Neural progenitor cell (in vitro differentiated cells): Measurements from ENCODE around the gene MYCN. TPM values are rescaled to one million over a fixed set of nuclear protein-coding genes. Genes with fewer than 3 reads are reported as not detected.

Experiments
- DNase-seq: peaks from one replicate; pipeline ENCODE4 v3.0.0-alpha.2; 2016; ENCODE audit warnings: low spot score
- H2AFZ ChIP-seq: fragments of 200-600 bp; sonication (generic); replicated peaks from 2 replicates; pipeline ENCODE4 v1.6.1; 2016; ENCODE audit warnings: antibody characterized with exemption
- H3F3A ChIP-seq: fragments of 200-600 bp; sonication (generic); 2 replicates; pipeline ENCODE4 v1.6.1; 2016; ENCODE audit warnings: antibody characterized with exemption, low read depth
- H3K27ac ChIP-seq: fragments of 200-600 bp; sonication (generic); 2 replicates; pipeline ENCODE4 v1.5.1; 2016; ENCODE audit warnings: mild to moderate bottlenecking
- H3K27me3 ChIP-seq: fragments of 200-600 bp; sonication (generic); 2 replicates; pipeline ENCODE4 v1.6.1; 2016; ENCODE audit warnings: mild to moderate bottlenecking, moderate library complexity
- H3K36me3 ChIP-seq: fragments of 200-600 bp; sonication (generic); 2 replicates; pipeline ENCODE4 v1.5.1; 2016
- H3K4me1 ChIP-seq: fragments of 200-600 bp; sonication (generic); 2 replicates; pipeline ENCODE4 v1.6.1; 2016; ENCODE audit warnings: mixed run types
- H3K4me2 ChIP-seq: fragments of 200-600 bp; sonication (generic); 2 replicates; pipeline ENCODE4 v1.6.1; 2016
- H3K4me3 ChIP-seq: fragments of 200-600 bp; sonication (generic); 2 replicates; pipeline ENCODE4 v1.5.1; 2016
- H3K79me2 ChIP-seq: fragments of 200-600 bp; sonication (generic); 2 replicates; pipeline ENCODE4 v1.6.1; 2016; ENCODE audit warnings: low read depth
- H3K9ac ChIP-seq: fragments of 200-600 bp; sonication (generic); 2 replicates; pipeline ENCODE4 v1.6.1; 2016
- H3K9me3 ChIP-seq: fragments of 200-600 bp; sonication (generic); 2 replicates; pipeline ENCODE4 v1.5.1; 2016; ENCODE audit warnings: low read depth
- H4K20me1 ChIP-seq: fragments of 200-600 bp; sonication (generic); 2 replicates; pipeline ENCODE4 v1.6.1; 2016; ENCODE audit warnings: low read depth
- H3K27ac Mint-ChIP-seq: 3 replicates; pipeline ENCODE4 v1.8.0; 2021; ENCODE audit warnings: mixed read lengths
- H3K27me3 Mint-ChIP-seq: 2 replicates; pipeline ENCODE4 v1.8.0; 2022; ENCODE audit warnings: low read depth, mild to moderate bottlenecking, inconsistent platforms, moderate library complexity, mixed read lengths; ENCODE audit not compliant: insufficient read depth
- H3K36me3 Mint-ChIP-seq: 3 replicates; pipeline ENCODE4 v1.8.0; 2021; ENCODE audit warnings: mixed read lengths
- H3K4me1 Mint-ChIP-seq: 3 replicates; pipeline ENCODE4 v1.8.0; 2021; ENCODE audit warnings: mixed read lengths
- H3K4me3 Mint-ChIP-seq: 3 replicates; pipeline ENCODE4 v1.8.0; 2021; ENCODE audit warnings: mild to moderate bottlenecking, moderate library complexity, mixed read lengths
- H3K9me3 Mint-ChIP-seq: 3 replicates; pipeline ENCODE4 v1.8.0; 2020; ENCODE audit warnings: mixed read lengths
- CTCF ChIP-seq: fragments of 200-600 bp; sonication (generic); IDR thresholded peaks from 2 replicates; pipeline ENCODE4 v1.5.1; 2017; ENCODE audit warnings: antibody characterized with exemption, mild to moderate bottlenecking
- EZH2 ChIP-seq: fragments of 200-600 bp; sonication (generic); IDR thresholded peaks from 2 replicates; pipeline ENCODE4 v1.6.1; 2017; ENCODE audit warnings: antibody characterized with exemption, mild to moderate bottlenecking, moderate library complexity
- EZH2phosphoT487 ChIP-seq: fragments of 200-600 bp; sonication (generic); IDR thresholded peaks from 2 replicates; pipeline ENCODE4 v1.6.1; 2017; ENCODE audit warnings: antibody characterized with exemption
- total RNA-seq: library from RNA; depleted of rRNA; stranded (reverse); fragments of >200 nt; gene quantifications from 2 replicates; pipeline ENCODE4 v1.2.3, GENCODE V29; 2015; ENCODE audit warnings: low replicate concordance

MYCN gene
- total RNA-seq: 24.7 and 26.7 TPM in 2 replicates

- peaks cover 35% of the 10 kb centered on the region for H3F3A ChIP-seq
- peaks cover 17% of the 10 kb centered on the region for H3K36me3 Mint-ChIP-seq
- TF ChIP-seq EZH2phosphoT487 (peak; percentile 42), EZH2 (no peak), CTCF (peak; percentile 87)
- DNase-seq: peak; percentile 95
- peaks cover 36% of the 10 kb centered on the region for H3K4me1 Mint-ChIP-seq
- H2AFZ ChIP-seq: peak within 1 kb of the TSS; percentile 35
- H3K79me2 ChIP-seq: peaks cover 48% of the 10 kb centered on the region
- H3K4me1 ChIP-seq: peaks cover 23% of the 10 kb centered on the region
- H3K9ac ChIP-seq: peak within 1 kb of the TSS; percentile 28
- peak within 1 kb of the TSS; percentile 90 for H3K4me2 ChIP-seq
- peak within 1 kb of the TSS; percentile 81 for H3K27ac Mint-ChIP-seq
- H3K9me3 ChIP-seq: no peaks in the 10 kb centered on the region
- H3K4me3 ChIP-seq: peak within 1 kb of the TSS; percentile 78
- no peaks in the 10 kb centered on the region for H3K27me3 ChIP-seq
- H3K27ac ChIP-seq: peak within 1 kb of the TSS; percentile 51
- H4K20me1 ChIP-seq: peaks cover 22% of the 10 kb centered on the region
- H3K4me3 Mint-ChIP-seq: peak within 1 kb of the TSS; percentile 98
- peaks cover 4% of the 10 kb centered on the region for H3K9me3 Mint-ChIP-seq
- H3K27me3 Mint-ChIP-seq: peaks cover 8% of the 10 kb centered on the region
- no peaks in the 10 kb centered on the region for H3K36me3 ChIP-seq
These were observed at the start of gene MYCN for GRCh38 chr2:15939854-15940660. TSS of gene MYCN (plus strand) at chr2:15940550. CDS start at chr2:15942065, 1,515 bp downstream.

- H3K9ac ChIP-seq: no peak overlapping the region
- no peaks in the 10 kb centered on the region for H3K36me3 ChIP-seq
- peak overlapping the region; percentile 47 for H3K4me2 ChIP-seq
- no peaks in the 10 kb centered on the region for H3K36me3 Mint-ChIP-seq
- H3K9me3 Mint-ChIP-seq: no peaks in the 10 kb centered on the region
- H3F3A ChIP-seq: peaks cover 20% of the 10 kb centered on the region
- no peaks in the 10 kb centered on the region for H3K9me3 ChIP-seq
- DNase-seq: peak; percentile 59
- peak overlapping the region; percentile 44 for H3K27ac Mint-ChIP-seq
- no peak overlapping the region for H3K27ac ChIP-seq
- H3K4me3 Mint-ChIP-seq: peak overlapping the region; percentile 45
- TF ChIP-seq EZH2phosphoT487: no peak
- H4K20me1 ChIP-seq: no peaks in the 10 kb centered on the region
- peaks cover 72% of the 10 kb centered on the region for H3K4me1 ChIP-seq
- H3K27me3 Mint-ChIP-seq: peaks cover 2% of the 10 kb centered on the region
- H2AFZ ChIP-seq: no peak overlapping the region
- H3K4me3 ChIP-seq: no peak overlapping the region
- H3K4me1 Mint-ChIP-seq: peaks cover 74% of the 10 kb centered on the region
- H3K27me3 ChIP-seq: no peaks in the 10 kb centered on the region
- H3K79me2 ChIP-seq: no peaks in the 10 kb centered on the region
These were observed 49.1 kb upstream of the MYCN start for GRCh38 chr2:15890936-15891905.

- no peak for TF ChIP-seq EZH2phosphoT487
- no peak for TF ChIP-seq CTCF
- no peak for TF ChIP-seq EZH2
- Histone ChIP-seq H3K4me3 (no peak overlapping the region), H3K27me3 (no peaks in the 10 kb centered on the region), H2AFZ (no peak overlapping the region), H3K4me2 (peak overlapping the region; percentile 47), H3K4me1 (peaks cover 78% of the 10 kb centered on the region), H3K79me2 (no peaks in the 10 kb centered on the region), H3K27ac (no peak overlapping the region), H3K9me3 (peaks cover under 1% of the 10 kb centered on the region), H3K9ac (no peak overlapping the region), H3F3A (peaks cover 28% of the 10 kb centered on the region), H4K20me1 (no peaks in the 10 kb centered on the region), H3K36me3 (no peaks in the 10 kb centered on the region)
- H3K9me3 Mint-ChIP-seq: peaks cover 8% of the 10 kb centered on the region
- no peak overlapping the region for H3K27ac Mint-ChIP-seq
- H3K4me1 Mint-ChIP-seq: peaks cover 79% of the 10 kb centered on the region
- peaks cover 2% of the 10 kb centered on the region for H3K27me3 Mint-ChIP-seq
- H3K4me3 Mint-ChIP-seq: no peak overlapping the region
- DNase-seq: no peak
- H3K36me3 Mint-ChIP-seq: no peaks in the 10 kb centered on the region
These were observed 48.0 kb upstream of the MYCN start for GRCh38 chr2:15892151-15892880.
